ENCODE data around the gene GBF1.
A peak's percentile ranks its signal among the peaks of the same experiment; 100 is the strongest.

- TF ChIP-seq CTCF (IDR thresholded peaks at IDR 0.05; ENCODE audit: insufficient read depth, low read length) (peak; percentile 96), POLR2AphosphoS5 (IDR thresholded peaks at IDR 0.05; ENCODE audit: low read depth) (no peak)
Observed at GRCh38 chr10:102352066-102352715, 106.9 kb downstream of the GBF1 start.
